GM03348 (cell line): ENCODE results near the gene ADAM22.
A peak's percentile ranks its signal among the peaks of the same experiment; 100 is the strongest.

Experiments
- DNase-seq: peaks from one replicate; pipeline ENCODE4 v3.0.0; 2012; ENCODE audit warnings: low spot score

Gene ADAM22

GRCh38 chr7:87961754-87962153 lies 27.7 kb downstream of the ADAM22 start:
- DNase-seq, result no peak

GRCh38 chr7:87966271-87966670 lies 32.2 kb downstream of the ADAM22 start:
- DNase-seq, result no peak

GRCh38 chr7:87968021-87968420 lies 34.0 kb downstream of the ADAM22 start:
- DNase-seq, result no peak

GRCh38 chr7:87982116-87982515 lies 48.1 kb downstream of the ADAM22 start:
- DNase-seq, result no peak

- no peak for DNase-seq
These were observed 50.0 kb downstream of the ADAM22 start for GRCh38 chr7:87984088-87984487.

- DNase-seq, result no peak
These were observed 59.2 kb downstream of the ADAM22 start for GRCh38 chr7:87993269-87993668.

- DNase-seq, result no peak
These were observed 65.2 kb downstream of the ADAM22 start for GRCh38 chr7:87999261-87999660.

- DNase-seq, result peak; percentile 4
These were observed 67.9 kb downstream of the ADAM22 start for GRCh38 chr7:88001744-88002530.

GRCh38 chr7:88002617-88003016 lies 68.6 kb downstream of the ADAM22 start:
- DNase-seq, result no peak

GRCh38 chr7:88003581-88003980 lies 69.5 kb downstream of the ADAM22 start:
- DNase-seq, result no peak

GRCh38 chr7:88005191-88005590 lies 71.1 kb downstream of the ADAM22 start:
- no peak for DNase-seq

- DNase-seq, result no peak
These were observed 75.6 kb downstream of the ADAM22 start for GRCh38 chr7:88009651-88010050.

- DNase-seq, result no peak
These were observed 78.0 kb downstream of the ADAM22 start for GRCh38 chr7:88012086-88012485.

GRCh38 chr7:88013981-88014380 lies 79.9 kb downstream of the ADAM22 start:
- no peak for DNase-seq

- no peak for DNase-seq
These were observed 80.5 kb downstream of the ADAM22 start for GRCh38 chr7:88014581-88014980.

GRCh38 chr7:88015309-88015708 lies 81.3 kb downstream of the ADAM22 start:
- no peak for DNase-seq

GRCh38 chr7:88018501-88018900 lies 84.5 kb downstream of the ADAM22 start:
- DNase-seq, result no peak

GRCh38 chr7:88020953-88021665 lies 87.1 kb downstream of the ADAM22 start:
- DNase-seq, result no peak

GRCh38 chr7:88027724-88028123 lies 93.7 kb downstream of the ADAM22 start:
- DNase-seq, result no peak

- DNase-seq, result no peak
These were observed 100.1 kb downstream of the ADAM22 start for GRCh38 chr7:88034083-88034695.

- no peak for DNase-seq
These were observed 103.0 kb downstream of the ADAM22 start for GRCh38 chr7:88037050-88037449.

GRCh38 chr7:88040694-88041093 lies 106.6 kb downstream of the ADAM22 start:
- DNase-seq, result no peak

- DNase-seq, result no peak
These were observed 107.5 kb downstream of the ADAM22 start for GRCh38 chr7:88041583-88041982.
